COLO829 (cell line): ENCODE measurements around the gene KCNQ2.
"Not testable (repeated sequence)": the region's sequence is repeated elsewhere in the genome, so short reads cannot be mapped to it uniquely, and the experiment has no call there.

Experiments
- DNase-seq: peaks from one replicate; pipeline ENCODE4 v3.0.0; 2012; ENCODE audit warnings: low spot score

Gene KCNQ2

GRCh38 chr20:63490416-63490815 is 18.0 kb upstream of the KCNQ2 start:
- no peak for DNase-seq

- no peak for DNase-seq
Observed at GRCh38 chr20:63488315-63489251, 16.1 kb upstream of the KCNQ2 start.

GRCh38 chr20:63487781-63488241 is 15.4 kb upstream of the KCNQ2 start:
- no peak for DNase-seq

GRCh38 chr20:63487116-63487764 is 14.8 kb upstream of the KCNQ2 start:
- DNase-seq = no peak

GRCh38 chr20:63486300-63486855 is 13.9 kb upstream of the KCNQ2 start:
- no peak for DNase-seq

- DNase-seq = no peak
Observed at GRCh38 chr20:63484651-63485403, 12.4 kb upstream of the KCNQ2 start.

- no peak for DNase-seq
Observed at GRCh38 chr20:63484236-63484635, 11.8 kb upstream of the KCNQ2 start.

GRCh38 chr20:63483834-63484233 is 11.4 kb upstream of the KCNQ2 start:
- DNase-seq = no peak

- DNase-seq = no peak
Observed at GRCh38 chr20:63482021-63482587, 9.6 kb upstream of the KCNQ2 start.

- DNase-seq = no peak
Observed at GRCh38 chr20:63481503-63481902, 9.0 kb upstream of the KCNQ2 start.

- not testable (repeated sequence) for DNase-seq
Observed at GRCh38 chr20:63479695-63480419, 7.4 kb upstream of the KCNQ2 start.

- no peak for DNase-seq
Observed at GRCh38 chr20:63478346-63479302, 6.2 kb upstream of the KCNQ2 start.

- DNase-seq = no peak
Observed at GRCh38 chr20:63477944-63478343, 5.5 kb upstream of the KCNQ2 start.

- no peak for DNase-seq
Observed at GRCh38 chr20:63477061-63477616, 4.7 kb upstream of the KCNQ2 start.

- peak; percentile 48 for DNase-seq
Observed at GRCh38 chr20:63475209-63475608, 2.8 kb upstream of the KCNQ2 start.

GRCh38 chr20:63473555-63474449 is 1.3 kb upstream of the KCNQ2 start:
- no peak for DNase-seq

GRCh38 chr20:63472862-63473390 is 471 bp upstream of the KCNQ2 start:
- DNase-seq = no peak

GRCh38 chr20:63471717-63471980 is 806 bp downstream of the KCNQ2 start:
- DNase-seq = no peak
